SU-DHL-6 (cell line): ENCODE results near the gene CNR1.

Experiments used
- H2AFZ ChIP-seq: fragments of 200-600 bp; sonication (generic); 2 replicates; pipeline ENCODE4 v1.6.1; 2014; ENCODE audit warnings: low read depth, mild to moderate bottlenecking, moderate library complexity, mixed read lengths, antibody characterized with exemption, low read length; ENCODE audit not compliant: severe bottlenecking
- H3F3A ChIP-seq: fragments of 200-600 bp; shearing (Covaris generic); 2 replicates; pipeline ENCODE4 v1.6.0; 2016; ENCODE audit warnings: antibody characterized with exemption, mild to moderate bottlenecking; ENCODE audit not compliant: insufficient read depth
- H3K27ac ChIP-seq: fragments of 200-600 bp; sonication (generic); 2 replicates; pipeline ENCODE4 v1.5.1; 2016; ENCODE audit warnings: low read depth, mild to moderate bottlenecking, low read length, moderate library complexity, mixed read lengths
- H3K27me3 ChIP-seq: fragments of 200-600 bp; sonication (generic), shearing (Covaris generic); 2 replicates; pipeline ENCODE4 v1.6.0; 2014; ENCODE audit warnings: mild to moderate bottlenecking, low read length
- H3K36me3 ChIP-seq: fragments of 200-600 bp; sonication (generic); 2 replicates; pipeline ENCODE4 v1.6.1; 2014; ENCODE audit warnings: mild to moderate bottlenecking, low read length, mixed read lengths
- H3K4me2 ChIP-seq: fragments of 300-600, 200-600 bp; shearing (Covaris generic), sonication (generic); 2 replicates; pipeline ENCODE4 v1.6.0; 2014; ENCODE audit warnings: low read length, low read depth, mild to moderate bottlenecking; ENCODE audit not compliant: poor library complexity, severe bottlenecking
- H3K4me3 ChIP-seq: fragments of 200-600 bp; sonication (generic); 2 replicates; pipeline ENCODE4 v1.5.1; 2014; ENCODE audit warnings: antibody characterized with exemption, low read length, mild to moderate bottlenecking, mixed read lengths; ENCODE audit not compliant: insufficient read depth, poor library complexity, severe bottlenecking
- H3K79me2 ChIP-seq: fragments of 200-600 bp; sonication (generic); 2 replicates; pipeline ENCODE4 v1.6.1; 2014; ENCODE audit warnings: mild to moderate bottlenecking, low read length, moderate library complexity; ENCODE audit not compliant: insufficient read depth
- H3K9ac ChIP-seq: fragments of 200-600 bp; sonication (generic); 2 replicates; pipeline ENCODE4 v1.7.0; 2014; ENCODE audit warnings: mild to moderate bottlenecking, low read length
- H3K9me2 ChIP-seq: fragments of 200-600 bp; sonication (generic); replicated peaks from 2 replicates; pipeline ENCODE4 v1.6.1; 2014; ENCODE audit warnings: low read length; ENCODE audit not compliant: insufficient read depth
- H3K9me3 ChIP-seq: fragments of 200-600 bp; sonication (generic); 2 replicates; pipeline ENCODE4 v1.6.1; 2014; ENCODE audit warnings: low read length, mixed read lengths; ENCODE audit not compliant: insufficient read depth
- H4K20me1 ChIP-seq: fragments of 200-600 bp; sonication (generic); 2 replicates; pipeline ENCODE4 v1.6.1; 2014; ENCODE audit warnings: low read depth, mild to moderate bottlenecking, antibody characterized with exemption, low read length, moderate library complexity, mixed read lengths
- EZH2phosphoT487 ChIP-seq: fragments of 200-600 bp; sonication (generic), shearing (Covaris generic); conservative IDR thresholded peaks from 2 replicates; pipeline ENCODE4 v1.6.1; 2018; ENCODE audit warnings: mild to moderate bottlenecking, antibody characterized with exemption, low read length, moderate library complexity, mixed read lengths
- TF ChIP-seq, protein P1 (sequence below): fragments of 200-600 bp; sonication (generic); IDR thresholded peaks from one replicate; pipeline ENCODE4 v1.5.1; 2017; ENCODE audit warnings: antibody characterized with exemption, mild to moderate bottlenecking, low read length, moderate library complexity; ENCODE audit not compliant: insufficient read depth, poor library complexity, severe bottlenecking

CNR1 gene

DNA sequence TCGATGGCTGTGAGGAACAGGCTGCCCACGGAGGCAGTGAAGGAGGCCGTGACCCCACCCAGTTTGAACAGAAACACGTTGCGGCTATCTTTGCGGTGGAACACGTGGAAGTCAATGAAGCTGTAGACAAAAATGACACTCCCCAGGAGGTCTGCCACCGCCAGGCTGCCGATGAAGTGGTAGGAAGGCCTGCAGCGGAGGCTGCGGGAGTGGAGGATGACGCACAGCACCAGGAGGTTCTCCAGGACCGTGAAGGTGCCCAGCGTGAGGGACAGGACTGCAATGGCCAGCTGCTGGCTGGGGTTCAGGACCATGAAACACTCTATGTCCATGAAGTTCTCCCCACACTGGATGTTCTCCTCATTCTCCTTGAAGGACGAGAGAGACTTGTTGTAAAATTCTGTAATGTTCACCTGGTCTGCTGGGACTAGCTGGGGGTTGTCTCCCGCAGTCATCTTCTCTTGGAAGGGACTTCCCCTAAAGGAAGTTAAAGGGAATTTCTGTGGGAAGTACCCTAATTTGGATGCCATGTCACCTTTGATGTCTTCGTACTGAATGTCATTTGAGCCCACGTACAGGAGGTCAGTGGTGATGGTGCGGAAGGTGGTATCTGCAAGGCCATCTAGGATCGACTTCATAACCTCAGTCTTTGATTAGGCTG is 21.4 kb downstream of the CNR1 start:
- no peaks in the 10 kb centered on the region for H3K79me2 ChIP-seq
- no peak overlapping the region for H3K4me2 ChIP-seq
- no peaks in the 10 kb centered on the region for H3K27me3 ChIP-seq

DNA sequence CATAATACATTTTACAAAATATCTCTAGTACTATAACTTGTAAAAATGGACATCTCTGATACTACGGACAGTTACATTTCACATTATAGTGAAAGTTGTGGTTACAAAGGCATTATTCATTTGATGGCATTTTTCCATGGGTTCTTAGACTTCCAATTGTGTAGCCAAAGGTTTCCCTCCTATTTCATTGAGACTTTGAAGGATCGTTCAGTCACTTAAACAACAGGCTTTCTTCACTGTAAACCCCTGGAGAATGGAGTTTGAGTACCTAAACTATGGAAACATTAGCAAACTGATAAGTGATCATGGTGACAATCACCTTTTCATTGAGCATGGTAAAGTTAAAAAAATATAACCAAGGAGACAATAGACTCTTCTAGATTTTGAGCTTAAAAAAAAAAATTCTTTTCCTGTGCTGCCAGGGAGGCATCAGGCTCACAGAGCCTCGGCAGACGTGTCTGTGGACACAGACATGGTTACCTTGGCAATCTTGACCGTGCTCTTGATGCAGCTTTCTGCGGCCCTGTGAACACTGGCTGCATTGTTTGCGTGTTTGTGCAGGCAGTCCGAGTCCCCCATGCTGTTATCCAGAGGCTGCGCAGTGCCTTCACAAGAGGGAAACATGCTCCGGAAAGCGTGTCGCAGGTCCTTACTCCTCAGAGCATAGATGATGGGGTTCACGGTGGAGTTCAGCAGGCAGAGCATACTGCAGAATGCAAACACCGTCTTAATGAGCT is 22.6 kb downstream of the CNR1 start:
- H3K4me3 ChIP-seq, result no peak overlapping the region
- H3K4me2 ChIP-seq, result peak overlapping the region; percentile 79
- no peaks in the 10 kb centered on the region for H3K79me2 ChIP-seq
- no peaks in the 10 kb centered on the region for H4K20me1 ChIP-seq
- no peak overlapping the region for H2AFZ ChIP-seq
- no peaks in the 10 kb centered on the region for H3K9me3 ChIP-seq
- no peaks in the 10 kb centered on the region for H3K36me3 ChIP-seq
- H3K9ac ChIP-seq, result no peak overlapping the region
- TF ChIP-seq, protein P1, sequence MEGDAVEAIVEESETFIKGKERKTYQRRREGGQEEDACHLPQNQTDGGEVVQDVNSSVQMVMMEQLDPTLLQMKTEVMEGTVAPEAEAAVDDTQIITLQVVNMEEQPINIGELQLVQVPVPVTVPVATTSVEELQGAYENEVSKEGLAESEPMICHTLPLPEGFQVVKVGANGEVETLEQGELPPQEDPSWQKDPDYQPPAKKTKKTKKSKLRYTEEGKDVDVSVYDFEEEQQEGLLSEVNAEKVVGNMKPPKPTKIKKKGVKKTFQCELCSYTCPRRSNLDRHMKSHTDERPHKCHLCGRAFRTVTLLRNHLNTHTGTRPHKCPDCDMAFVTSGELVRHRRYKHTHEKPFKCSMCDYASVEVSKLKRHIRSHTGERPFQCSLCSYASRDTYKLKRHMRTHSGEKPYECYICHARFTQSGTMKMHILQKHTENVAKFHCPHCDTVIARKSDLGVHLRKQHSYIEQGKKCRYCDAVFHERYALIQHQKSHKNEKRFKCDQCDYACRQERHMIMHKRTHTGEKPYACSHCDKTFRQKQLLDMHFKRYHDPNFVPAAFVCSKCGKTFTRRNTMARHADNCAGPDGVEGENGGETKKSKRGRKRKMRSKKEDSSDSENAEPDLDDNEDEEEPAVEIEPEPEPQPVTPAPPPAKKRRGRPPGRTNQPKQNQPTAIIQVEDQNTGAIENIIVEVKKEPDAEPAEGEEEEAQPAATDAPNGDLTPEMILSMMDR, result no peak
- no peak for TF ChIP-seq EZH2phosphoT487
- H3K9me2 ChIP-seq, result no peaks in the 10 kb centered on the region
- H3K27ac ChIP-seq, result peak overlapping the region; percentile 95
- peaks cover 27% of the 10 kb centered on the region for H3F3A ChIP-seq
- no peaks in the 10 kb centered on the region for H3K27me3 ChIP-seq

More for the DNA sequence above, 21.4 kb downstream of the CNR1 start:
- no peak overlapping the region for H2AFZ ChIP-seq
- H3K4me3 ChIP-seq, result no peak overlapping the region
- H3K9me2 ChIP-seq, result no peaks in the 10 kb centered on the region
- H3K9ac ChIP-seq, result no peak overlapping the region
- no peaks in the 10 kb centered on the region for H3K36me3 ChIP-seq
- no peaks in the 10 kb centered on the region for H3K9me3 ChIP-seq
- no peak for TF ChIP-seq EZH2phosphoT487
- no peaks in the 10 kb centered on the region for H4K20me1 ChIP-seq
- no peak overlapping the region for H3K27ac ChIP-seq
- H3F3A ChIP-seq, result peaks cover 27% of the 10 kb centered on the region

DNA sequence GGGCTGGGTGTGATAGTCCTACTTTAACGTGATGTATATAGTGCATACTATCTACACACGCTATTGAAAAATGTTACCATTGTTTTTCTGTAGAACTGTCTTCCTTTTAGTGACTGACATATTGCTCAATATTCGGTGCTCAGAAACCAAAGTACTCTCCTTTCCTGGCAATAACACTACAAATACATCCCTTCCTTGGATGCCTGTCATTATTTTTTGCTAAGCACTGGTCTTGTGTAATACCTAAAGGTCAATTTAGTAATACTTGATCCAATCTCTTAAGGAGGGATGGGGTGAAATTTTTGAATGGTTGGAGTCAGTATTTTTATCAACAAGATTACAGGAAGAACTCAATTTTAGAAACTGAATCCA is 23.9 kb downstream of the CNR1 start:
- no peaks in the 10 kb centered on the region for H3K36me3 ChIP-seq
- peak overlapping the region; percentile 30 for H3K4me3 ChIP-seq
- peak overlapping the region; percentile 95 for H3K27ac ChIP-seq
- H3K9ac ChIP-seq, result peak overlapping the region; percentile 50
- no peaks in the 10 kb centered on the region for H3K79me2 ChIP-seq
- TF ChIP-seq, protein P1, result no peak
- no peak for TF ChIP-seq EZH2phosphoT487
- peaks cover 27% of the 10 kb centered on the region for H3F3A ChIP-seq
- H3K9me3 ChIP-seq, result no peaks in the 10 kb centered on the region
- no peaks in the 10 kb centered on the region for H4K20me1 ChIP-seq
- no peaks in the 10 kb centered on the region for H3K27me3 ChIP-seq
- H3K9me2 ChIP-seq, result no peaks in the 10 kb centered on the region
- H2AFZ ChIP-seq, result peak overlapping the region; percentile 17
- peak overlapping the region; percentile 79 for H3K4me2 ChIP-seq
